HG03095 (cell line): ENCODE data around the gene TEPSIN.

Experiments used
- ATAC-seq: cut with Tn5 transposase; IDR thresholded peaks from one replicate; pipeline ENCODE4 v1.9.1; 2021; ENCODE audit warnings: moderate library complexity; ENCODE audit not compliant: unreplicated experiment

Gene TEPSIN

GRCh38 chr17:81200201-81200600 is 38.7 kb downstream of the TEPSIN start:
- ATAC-seq, result no peak

GRCh38 chr17:81199482-81199830 is 39.4 kb downstream of the TEPSIN start:
- no peak for ATAC-seq

GRCh38 chr17:81198826-81199481 is 39.9 kb downstream of the TEPSIN start:
- ATAC-seq, result no peak

GRCh38 chr17:81197831-81198490 is 40.9 kb downstream of the TEPSIN start:
- ATAC-seq, result no peak

GRCh38 chr17:81197409-81197795 is 41.5 kb downstream of the TEPSIN start:
- no peak for ATAC-seq

DNA sequence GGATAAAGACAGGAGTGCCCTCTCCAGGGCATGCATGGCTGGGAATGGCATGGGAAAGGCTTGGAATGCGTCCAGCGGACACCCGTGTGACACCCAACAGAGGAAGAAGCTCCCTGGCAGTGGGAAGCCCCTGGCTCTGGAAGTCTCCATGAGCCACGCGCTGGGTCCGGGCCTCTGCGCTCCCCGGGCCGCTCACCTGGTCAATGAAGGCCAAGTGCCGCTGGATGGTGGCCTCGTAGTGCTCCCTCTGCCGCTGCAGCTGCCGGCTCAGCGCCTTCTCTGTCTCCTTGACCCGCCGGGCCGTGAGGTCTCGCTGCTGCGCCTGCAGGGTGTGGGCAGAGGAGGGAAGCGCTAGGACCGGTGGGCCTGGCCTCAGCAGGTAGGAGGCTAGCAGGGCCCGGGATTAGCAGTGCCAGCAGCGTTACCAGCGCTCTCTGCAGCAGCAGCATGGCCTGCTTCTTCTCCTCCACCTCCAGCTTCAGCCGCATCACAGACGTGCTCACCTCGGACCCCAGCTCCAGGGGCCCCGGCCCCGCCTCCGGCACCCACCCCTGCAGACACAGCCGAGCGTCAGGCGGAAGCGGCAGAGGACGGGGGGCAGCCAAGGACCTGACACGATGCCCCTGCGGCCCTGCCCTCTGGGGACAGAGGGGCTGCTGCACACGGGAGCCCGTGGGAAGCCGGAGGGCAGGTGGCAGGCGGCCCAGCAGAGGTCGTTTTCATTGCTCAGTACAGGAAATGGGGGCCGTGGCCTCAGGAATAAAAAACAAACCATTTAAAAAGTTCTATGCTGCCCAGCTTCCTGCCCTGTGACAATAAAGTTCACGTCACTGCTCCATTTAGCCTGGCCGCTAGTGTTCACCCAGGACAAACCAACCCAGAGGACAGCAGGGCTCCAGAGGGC is 42.1 kb downstream of the TEPSIN start:
- no peak for ATAC-seq

GRCh38 chr17:81195941-81196495 is 42.8 kb downstream of the TEPSIN start:
- no peak for ATAC-seq

- ATAC-seq, result no peak
These were observed 43.6 kb downstream of the TEPSIN start for GRCh38 chr17:81194941-81195901.

GRCh38 chr17:81194225-81194760 is 44.6 kb downstream of the TEPSIN start:
- ATAC-seq, result no peak

- no peak for ATAC-seq
These were observed 45.2 kb downstream of the TEPSIN start for GRCh38 chr17:81193470-81194224.

DNA sequence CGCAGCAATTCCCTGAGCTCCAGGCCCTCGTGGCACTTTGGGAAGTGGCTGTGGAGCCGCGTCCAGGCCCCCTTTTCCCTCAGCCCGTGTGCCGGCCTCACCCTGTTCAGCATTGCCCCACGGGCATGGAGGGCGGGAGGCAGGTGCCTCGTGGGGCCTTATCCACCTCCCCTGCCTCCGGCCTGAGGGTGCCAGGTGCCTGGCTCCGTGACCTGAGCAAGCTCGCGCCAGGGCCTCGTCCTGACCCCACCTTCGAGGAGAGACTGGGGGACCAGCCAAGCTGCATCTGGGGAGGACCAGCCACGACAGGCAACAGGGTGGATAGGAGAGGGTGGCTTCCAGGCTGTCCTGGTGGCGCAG is 45.8 kb downstream of the TEPSIN start:
- no peak for ATAC-seq

DNA sequence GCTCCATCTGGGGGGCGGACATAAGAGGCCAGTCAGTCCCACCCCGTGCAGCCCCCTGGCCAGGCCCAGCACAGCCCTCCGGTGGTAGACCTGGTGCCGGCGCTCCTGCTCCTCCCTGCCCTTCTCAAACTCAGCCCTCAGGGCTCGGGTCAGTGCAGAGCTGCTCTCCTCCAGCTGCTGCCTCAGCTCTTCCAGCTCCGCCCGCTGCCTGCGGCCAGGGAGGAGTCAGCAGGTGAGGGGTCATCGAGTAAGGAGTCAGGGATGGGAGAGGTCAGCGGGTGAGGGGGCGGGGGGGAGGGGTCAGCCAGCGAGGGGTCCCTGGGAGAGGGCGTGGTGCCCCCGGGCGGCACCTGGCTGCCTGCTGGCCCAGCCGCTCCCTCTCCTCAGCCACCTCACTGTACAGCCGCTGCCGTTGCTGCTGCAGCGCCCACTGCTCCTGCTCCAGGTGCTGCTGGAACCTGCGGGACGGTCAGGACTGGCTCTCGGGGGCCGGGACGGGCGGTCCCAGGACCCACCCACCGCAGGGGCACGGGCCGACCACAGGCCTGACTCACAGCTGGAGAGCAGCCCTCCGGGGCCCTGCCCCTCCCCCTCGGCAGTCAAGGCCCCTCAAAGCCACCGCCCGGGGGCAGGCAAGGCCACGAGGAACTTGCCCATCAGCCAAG is 46.3 kb downstream of the TEPSIN start:
- no peak for ATAC-seq

DNA sequence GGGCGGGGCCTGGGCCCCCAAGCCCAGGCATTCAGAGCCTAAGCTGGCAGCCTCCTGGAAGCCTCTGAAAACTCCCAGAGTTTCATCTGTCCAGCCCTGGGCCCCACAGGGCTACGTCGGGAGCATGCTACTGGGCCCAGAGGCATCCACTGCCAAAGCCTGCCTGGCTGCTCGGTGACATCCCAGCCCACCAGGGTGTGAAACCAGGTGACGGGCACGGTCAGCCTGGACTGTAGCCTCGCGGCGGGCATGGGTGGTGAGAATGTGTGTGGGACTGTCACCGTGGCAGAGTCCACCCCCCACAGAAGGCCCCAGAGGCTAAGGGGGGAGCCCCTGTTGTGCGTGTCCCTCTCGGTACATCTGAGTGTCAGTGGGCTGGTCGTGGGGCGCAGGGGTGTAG is 47.2 kb downstream of the TEPSIN start:
- ATAC-seq, result no peak

DNA sequence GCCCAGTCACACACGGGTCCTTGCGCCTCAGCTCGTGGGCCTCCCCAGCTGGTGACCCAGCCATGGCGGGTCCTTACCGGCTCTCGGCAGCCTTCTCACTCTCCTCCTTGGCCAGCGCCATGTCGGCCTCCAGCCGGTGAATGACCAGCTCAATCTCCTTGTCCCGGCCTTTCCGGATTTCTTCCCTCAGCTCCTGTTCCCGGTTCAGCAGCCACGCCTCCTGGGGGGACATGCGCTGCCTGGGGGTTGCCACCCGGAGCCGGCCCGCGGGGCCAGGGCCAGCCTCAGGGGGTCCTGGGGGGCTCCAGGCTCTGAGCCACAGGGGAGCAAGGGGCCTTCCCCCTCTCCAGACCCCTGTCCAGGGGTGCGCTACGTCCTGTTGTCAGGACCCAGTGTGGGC is 47.7 kb downstream of the TEPSIN start:
- no peak for ATAC-seq

GRCh38 chr17:81190591-81190990 is 48.3 kb downstream of the TEPSIN start:
- no peak for ATAC-seq

- no peak for ATAC-seq
These were observed 49.0 kb downstream of the TEPSIN start for GRCh38 chr17:81189670-81190530.

DNA sequence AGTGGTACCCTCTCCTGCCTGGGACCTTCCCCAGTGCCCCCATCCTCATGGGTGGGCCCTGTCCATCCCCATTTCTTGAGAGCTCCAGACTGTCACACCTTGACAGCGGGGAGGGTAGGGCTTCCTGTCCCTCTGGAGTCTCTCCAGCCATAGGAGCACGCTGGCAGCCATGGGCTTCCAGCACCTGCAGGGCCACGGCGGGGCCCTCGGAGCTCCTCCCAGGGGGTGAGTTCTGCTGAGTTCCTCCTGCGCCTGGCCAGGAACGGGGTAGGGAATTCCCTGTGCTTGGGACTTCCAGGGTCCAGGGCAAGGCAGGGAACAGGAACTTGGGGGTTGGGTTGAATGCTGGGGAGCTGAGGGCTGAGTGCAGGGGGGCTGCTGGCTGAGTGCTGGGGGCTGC is 49.8 kb downstream of the TEPSIN start:
- ATAC-seq, result no peak

DNA sequence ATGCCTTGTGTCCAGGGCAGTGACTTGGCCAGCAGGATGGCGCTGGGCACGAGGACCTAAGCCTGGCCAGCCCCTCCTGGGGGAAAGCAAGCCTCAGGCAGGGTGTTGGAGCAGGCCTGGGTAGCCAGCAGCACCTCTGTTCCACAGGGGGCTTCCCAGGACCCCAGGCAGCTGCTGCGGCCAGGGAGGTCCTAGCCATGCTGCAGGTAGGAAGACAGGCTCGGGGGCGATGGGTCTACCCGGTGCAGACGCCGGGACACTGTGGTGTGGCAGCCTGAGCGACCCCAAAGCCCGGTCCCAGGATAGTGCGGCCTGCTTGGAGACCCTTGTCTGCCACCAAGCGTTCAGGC is 50.4 kb downstream of the TEPSIN start:
- ATAC-seq, result no peak
